H54 (cell line): ENCODE measurements around the gene RACGAP1.

Experiments used
- DNase-seq: peaks from one replicate; pipeline ENCODE4 v3.0.0; 2011; ENCODE audit warnings: low spot score, mixed read lengths; ENCODE audit not compliant: insufficient read length
- FAIRE-seq: peaks from 3 replicates; lab custom pipeline; 2011; peaks lifted over from hg19 to GRCh38; lab: Jason Lieb, UNC
- POLR2A ChIP-seq: IDR thresholded peaks from 2 replicates; pipeline ENCODE4 v1.6.1; 2011; ENCODE audit warnings: low read depth, mild to moderate bottlenecking, low read length

The RACGAP1 gene

GRCh38 chr12:50026691-50027090, 1.4 kb upstream of the RACGAP1 start:
- no peak for FAIRE-seq
- TF ChIP-seq POLR2A: no peak
- DNase-seq: no peak

GRCh38 chr12:50024805-50025186, 498 bp downstream of the RACGAP1 start:
- FAIRE-seq (no peak), DNase-seq (no peak)
- no peak for TF ChIP-seq POLR2A

GRCh38 chr12:50024227-50024626, 1.1 kb downstream of the RACGAP1 start:
- DNase-seq: no peak
- FAIRE-seq: no peak
- TF ChIP-seq POLR2A: no peak

GRCh38 chr12:50022903-50023302, 2.4 kb downstream of the RACGAP1 start:
- no peak for FAIRE-seq
- DNase-seq: no peak
- no peak for TF ChIP-seq POLR2A

- DNase-seq (no peak), FAIRE-seq (no peak)
- no peak for TF ChIP-seq POLR2A
Measured at GRCh38 chr12:50021031-50021430, 4.3 kb downstream of the RACGAP1 start.

GRCh38 chr12:50019524-50019923, 5.8 kb downstream of the RACGAP1 start:
- FAIRE-seq (no peak), DNase-seq (no peak)
- no peak for TF ChIP-seq POLR2A

- TF ChIP-seq POLR2A: no peak
- FAIRE-seq (no peak), DNase-seq (no peak)
Measured at GRCh38 chr12:50018968-50019367, 6.3 kb downstream of the RACGAP1 start.

GRCh38 chr12:50018154-50018553, 7.1 kb downstream of the RACGAP1 start:
- FAIRE-seq (no peak), DNase-seq (no peak)
- no peak for TF ChIP-seq POLR2A

- TF ChIP-seq POLR2A: no peak
- DNase-seq (no peak), FAIRE-seq (no peak)
Measured at GRCh38 chr12:50017641-50018040, 7.7 kb downstream of the RACGAP1 start.

- FAIRE-seq (no peak), DNase-seq (no peak)
Measured at GRCh38 chr12:50016501-50017475, 8.5 kb downstream of the RACGAP1 start.

GRCh38 chr12:50014342-50014741, 11.0 kb downstream of the RACGAP1 start:
- FAIRE-seq (no peak), DNase-seq (no peak)
- no peak for TF ChIP-seq POLR2A

More at GRCh38 chr12:50016501-50017475, 8.5 kb downstream of the RACGAP1 start:
- no peak for TF ChIP-seq POLR2A

GRCh38 chr12:50013361-50014147, 11.7 kb downstream of the RACGAP1 start:
- no peak for DNase-seq
- TF ChIP-seq POLR2A: no peak
- no peak for FAIRE-seq

- FAIRE-seq (peak; percentile 66), DNase-seq (no peak)
- no peak for TF ChIP-seq POLR2A
Measured at GRCh38 chr12:50006754-50007442, 18.4 kb downstream of the RACGAP1 start.
